Smooth muscle cell (in vitro differentiated cells): ENCODE data around the gene OR2J1. TPM values are rescaled to one million over a fixed set of nuclear protein-coding genes. Genes with fewer than 3 reads are reported as not detected.

Experiments used
- DNase-seq: peaks from one replicate; lab custom pipeline; 2025; ENCODE audit not compliant: unreplicated experiment; lab: John Stamatoyannopoulos, UW
- H2AFZ ChIP-seq: fragments of 200-600 bp; sonication (generic); 2 replicates; pipeline ENCODE4 v1.6.0; 2016; ENCODE audit warnings: antibody characterized with exemption, low read depth, mild to moderate bottlenecking
- H3F3A ChIP-seq: fragments of 200-600 bp; sonication (generic); 2 replicates; pipeline ENCODE4 v1.6.0; 2017; ENCODE audit warnings: antibody characterized with exemption, low read depth
- H3K27ac ChIP-seq: fragments of 200-600 bp; sonication (generic); 2 replicates; pipeline ENCODE4 v1.5.1; 2016; ENCODE audit warnings: low read depth, mild to moderate bottlenecking
- H3K27me3 ChIP-seq: fragments of 200-600 bp; sonication (generic); 2 replicates; pipeline ENCODE4 v1.6.1; 2016; ENCODE audit warnings: low read depth, mild to moderate bottlenecking
- H3K36me3 ChIP-seq: fragments of 200-600 bp; sonication (generic); 2 replicates; pipeline ENCODE4 v1.5.1; 2016; ENCODE audit warnings: low read depth
- H3K4me1 ChIP-seq: fragments of 200-600 bp; sonication (generic); 2 replicates; pipeline ENCODE4 v1.5.1; 2016; ENCODE audit warnings: low read depth
- H3K4me2 ChIP-seq: fragments of 200-600 bp; sonication (generic); 2 replicates; pipeline ENCODE4 v1.6.0; 2016; ENCODE audit warnings: mild to moderate bottlenecking
- H3K4me3 ChIP-seq: fragments of 200-600 bp; sonication (generic); 2 replicates; pipeline ENCODE4 v1.5.1; 2016; ENCODE audit warnings: mild to moderate bottlenecking
- H3K79me2 ChIP-seq: fragments of 200-600 bp; sonication (generic); 2 replicates; pipeline ENCODE4 v1.6.0; 2016; ENCODE audit warnings: low read depth, mild to moderate bottlenecking
- H3K9ac ChIP-seq: fragments of 200-600 bp; sonication (generic); 2 replicates; pipeline ENCODE4 v1.6.0; 2016; ENCODE audit warnings: low read depth
- H3K9me3 ChIP-seq: fragments of 200-600 bp; sonication (generic); replicated peaks from 2 replicates; pipeline ENCODE4 v1.5.1; 2016; ENCODE audit warnings: low read depth
- H4K20me1 ChIP-seq: fragments of 200-600 bp; sonication (generic); 2 replicates; pipeline ENCODE4 v1.6.0; 2016; ENCODE audit warnings: low read depth
- CTCF ChIP-seq: fragments of 200-600 bp; sonication (generic); IDR thresholded peaks from 2 replicates; pipeline ENCODE4 v1.5.1; 2017; ENCODE audit warnings: borderline replicate concordance, mild to moderate bottlenecking, antibody characterized with exemption; ENCODE audit not compliant: insufficient read depth, poor library complexity, severe bottlenecking
- WGBS: methylation state at CpG from one replicate; pipeline ENCODE4 v1.1.7; 2016; ENCODE audit warnings: low lambda C conversion rate; 5-methylcytosine and 5-hydroxymethylcytosine counted together
- polyA plus RNA-seq: library from polyadenylated mRNA; unstranded; fragments of >200 nt; fragmentation: Nextera tagmentation; extraction: Ambion mirVana; gene quantifications from 2 replicates; pipeline ENCODE4 v1.2.1, GENCODE V29; 2016
- total RNA-seq: library from RNA; depleted of rRNA; stranded (reverse); fragments of >200 nt; gene quantifications from 2 replicates; pipeline ENCODE4 v1.2.3, GENCODE V29; 2014

Gene OR2J1
- total and polyA plus RNA-seq, 2 experiments from 2014 or later: not detected

GRCh38 chr6:29129326-29130012, 30.2 kb downstream of the OR2J1 start:
- no peaks in the 10 kb centered on the region for H3K79me2 ChIP-seq
- no peak overlapping the region for H2AFZ ChIP-seq
- no peak overlapping the region for H3K4me3 ChIP-seq
- no peaks in the 10 kb centered on the region for H3K36me3 ChIP-seq
- H3K27ac ChIP-seq: no peak overlapping the region
- no peaks in the 10 kb centered on the region for H3F3A ChIP-seq
- H4K20me1 ChIP-seq: no peaks in the 10 kb centered on the region
- H3K27me3 ChIP-seq: peaks cover 4% of the 10 kb centered on the region
- no peaks in the 10 kb centered on the region for H3K9me3 ChIP-seq
- DNase-seq: no peak
- H3K4me1 ChIP-seq: no peaks in the 10 kb centered on the region
- no peak overlapping the region for H3K9ac ChIP-seq
- no peak for TF ChIP-seq CTCF
- 81% methylated on average over 15 of the region's 15 CpGs for WGBS
- no peak overlapping the region for H3K4me2 ChIP-seq

- no peak overlapping the region for H3K9ac ChIP-seq
- no peaks in the 10 kb centered on the region for H3K9me3 ChIP-seq
- 89% methylated on average over 4 of the region's 4 CpGs for WGBS
- H3K27ac ChIP-seq: no peak overlapping the region
- H3F3A ChIP-seq: no peaks in the 10 kb centered on the region
- no peak for DNase-seq
- no peak overlapping the region for H3K4me2 ChIP-seq
- H3K4me1 ChIP-seq: no peaks in the 10 kb centered on the region
- H4K20me1 ChIP-seq: no peaks in the 10 kb centered on the region
- no peak overlapping the region for H2AFZ ChIP-seq
- TF ChIP-seq CTCF: no peak
- no peaks in the 10 kb centered on the region for H3K79me2 ChIP-seq
- peaks cover 4% of the 10 kb centered on the region for H3K27me3 ChIP-seq
- H3K36me3 ChIP-seq: no peaks in the 10 kb centered on the region
- no peak overlapping the region for H3K4me3 ChIP-seq
Observed at GRCh38 chr6:29130644-29131043, 31.4 kb downstream of the OR2J1 start.

GRCh38 chr6:29131691-29132090, 32.4 kb downstream of the OR2J1 start:
- WGBS: 90% methylated on average over 2 of the region's 2 CpGs
- no peaks in the 10 kb centered on the region for H3K36me3 ChIP-seq
- H3K27me3 ChIP-seq: peaks cover 4% of the 10 kb centered on the region
- H3F3A ChIP-seq: no peaks in the 10 kb centered on the region
- H3K4me1 ChIP-seq: no peaks in the 10 kb centered on the region
- H3K9ac ChIP-seq: no peak overlapping the region
- DNase-seq: no peak
- no peaks in the 10 kb centered on the region for H3K79me2 ChIP-seq
- no peak overlapping the region for H3K4me3 ChIP-seq
- H3K27ac ChIP-seq: no peak overlapping the region
- TF ChIP-seq CTCF: no peak
- no peak overlapping the region for H2AFZ ChIP-seq
- H4K20me1 ChIP-seq: no peaks in the 10 kb centered on the region
- H3K4me2 ChIP-seq: no peak overlapping the region
- H3K9me3 ChIP-seq: no peaks in the 10 kb centered on the region

GRCh38 chr6:29137724-29138123, 38.4 kb downstream of the OR2J1 start:
- no peak for DNase-seq
- Histone ChIP-seq H3K27ac (no peak overlapping the region), H3K4me2 (no peak overlapping the region), H3K9ac (no peak overlapping the region), H4K20me1 (no peaks in the 10 kb centered on the region), H3K79me2 (no peaks in the 10 kb centered on the region), H3K4me1 (no peaks in the 10 kb centered on the region), H2AFZ (no peak overlapping the region), H3K27me3 (no peaks in the 10 kb centered on the region), H3K9me3 (no peaks in the 10 kb centered on the region), H3K4me3 (no peak overlapping the region), H3F3A (no peaks in the 10 kb centered on the region), H3K36me3 (no peaks in the 10 kb centered on the region)
- 93% methylated on average over 4 of the region's 4 CpGs for WGBS
- no peak for TF ChIP-seq CTCF
